ENCODE data around the gene BRIP1. TPM values are rescaled to one million over a fixed set of nuclear protein-coding genes. Genes with fewer than 3 reads are reported as not detected.

The BRIP1 gene
- total and polyA plus RNA-seq, 3 donors from 2014 or later = 7.5 to 10.6 (median 10.5) TPM

- DNase-seq = no peak
- H3K9me3 ChIP-seq = no peaks in the 10 kb centered on the region
- H3K27me3 ChIP-seq = no peaks in the 10 kb centered on the region
- TF ChIP-seq POLR2A (IDR thresholded peaks at IDR 0.05) (no peak), CTCF (IDR thresholded peaks at IDR 0.05) (no peak)
- H3K4me3 ChIP-seq = no peak overlapping the region
- H3K27ac ChIP-seq = no peak overlapping the region
- no peaks in the 10 kb centered on the region for H3K36me3 ChIP-seq (ENCODE audit: low read depth, missing control alignments)
- WGBS, 2 donors = 85 to 92% methylated on average over 1 of the region's 1 CpG
- intact Hi-C loops (cut with DNase I; ENCODE audit: low total_unique reads) = no loop called here
- H3K4me1 ChIP-seq = no peaks in the 10 kb centered on the region
These were observed 19.9 kb downstream of the BRIP1 start for GRCh38 chr17:61843435-61843834.

GRCh38 chr17:61842899-61843298, 20.4 kb downstream of the BRIP1 start:
- Histone ChIP-seq H3K9me3 (no peaks in the 10 kb centered on the region), H3K27me3 (no peaks in the 10 kb centered on the region), H3K27ac (no peak overlapping the region), H3K4me1 (no peaks in the 10 kb centered on the region), H3K36me3 (ENCODE audit: low read depth, missing control alignments) (no peaks in the 10 kb centered on the region), H3K4me3 (no peak overlapping the region)
- DNase-seq = no peak
- intact Hi-C loops (cut with DNase I; ENCODE audit: low total_unique reads) = no loop called here
- WGBS, 2 donors = 92 to 100% methylated on average over 1 of the region's 1 CpG
- no peak for TF ChIP-seq POLR2A (IDR thresholded peaks at IDR 0.05)

- no peaks in the 10 kb centered on the region for H3K27me3 ChIP-seq
- no peak for TF ChIP-seq CTCF (IDR thresholded peaks at IDR 0.05)
- TF ChIP-seq POLR2A (IDR thresholded peaks at IDR 0.05) = no peak
- intact Hi-C loops (cut with DNase I; ENCODE audit: low total_unique reads) = no loop called here
- H3K36me3 ChIP-seq (ENCODE audit: low read depth, missing control alignments) = no peaks in the 10 kb centered on the region
- 89 to 97% methylated on average over 1 of the region's 1 CpG for WGBS, 2 donors
- H3K4me3 ChIP-seq = no peak overlapping the region
- no peak overlapping the region for H3K27ac ChIP-seq
- no peaks in the 10 kb centered on the region for H3K4me1 ChIP-seq
- DNase-seq = no peak
- H3K9me3 ChIP-seq = no peaks in the 10 kb centered on the region
These were observed 24.0 kb downstream of the BRIP1 start for GRCh38 chr17:61839300-61839786.

GRCh38 chr17:61837175-61838051, 25.9 kb downstream of the BRIP1 start:
- Histone ChIP-seq H3K27ac (no peak overlapping the region), H3K27me3 (no peaks in the 10 kb centered on the region), H3K9me3 (no peaks in the 10 kb centered on the region), H3K4me3 (no peak overlapping the region), H3K4me1 (no peaks in the 10 kb centered on the region), H3K36me3 (ENCODE audit: low read depth, missing control alignments) (no peaks in the 10 kb centered on the region)
- peak; percentile 77 for DNase-seq
- 56 to 61% methylated on average over 4 of the region's 4 CpGs for WGBS, 2 donors
- TF ChIP-seq CTCF (IDR thresholded peaks at IDR 0.05) (peak in 2 of 3 experiments; percentile 42 to 52), POLR2A (IDR thresholded peaks at IDR 0.05) (no peak)
- intact Hi-C loops (cut with DNase I; ENCODE audit: low total_unique reads) = no loop called here

- Histone ChIP-seq H3K27ac (no peak overlapping the region), H3K27me3 (no peaks in the 10 kb centered on the region), H3K9me3 (no peaks in the 10 kb centered on the region), H3K36me3 (ENCODE audit: low read depth, missing control alignments) (no peaks in the 10 kb centered on the region), H3K4me1 (no peaks in the 10 kb centered on the region), H3K4me3 (no peak overlapping the region)
- DNase-seq = no peak
- intact Hi-C loops (cut with DNase I; ENCODE audit: low total_unique reads) = no loop called here
- 93% methylated on average over 3 of the region's 3 CpGs for WGBS, 2 donors
- TF ChIP-seq CTCF (IDR thresholded peaks at IDR 0.05) (no peak), POLR2A (IDR thresholded peaks at IDR 0.05) (no peak)
These were observed 26.8 kb downstream of the BRIP1 start for GRCh38 chr17:61836266-61837174.

Measured in testis (tissue), 3 donors.